HepG2 (cell line): ENCODE results near the gene NF2. TPM values are rescaled to one million over a fixed set of nuclear protein-coding genes. Genes with fewer than 3 reads are reported as not detected.

Source experiments
- ATAC-seq: fragments of 200-7000 bp; cut with Tn5 transposase; 3 replicates; pipeline ENCODE4 v1.9.1; 2020; ENCODE audit warnings: mild to moderate bottlenecking, moderate library complexity
- BruUV-seq: library from RNA; stranded (reverse); fragments of 400-500 nt; replicated peaks from 2 replicates; lab custom pipeline; 2021; lab: Mats Ljungman, UMichigan
- CTCF ChIA-PET: fragments of 300-600 bp; formaldehyde crosslinking; extraction: SDS; loops from one replicate; lab custom pipeline; 2021; ENCODE audit warnings: low total read pairs, inconsistent platforms, low intra/inter-chr PET ratio; lab: Yijun Ruan, JAX
- POLR2A ChIA-PET: fragments of 350-600 bp; sonication (Branson Sonifier 250); formaldehyde crosslinking; loops from one replicate; lab custom pipeline; 2020; ENCODE audit warnings: antibody characterized with exemption, inconsistent platforms; lab: Yijun Ruan, JAX
- DNase-seq: peaks from one replicate; pipeline ENCODE4 v3.0.0-alpha.2; 2015; ENCODE audit warnings: low spot score
- FAIRE-seq: peaks from 3 replicates; lab custom pipeline; 2011; peaks lifted over from hg19 to GRCh38; lab: Jason Lieb, UNC
- H2AFZ ChIP-seq: one replicate; pipeline ENCODE4 v1.6.1; 2011; ENCODE audit warnings: low read length, inconsistent platforms
- H3K27ac ChIP-seq: fragments of 300-600 bp; 3 replicates; pipeline ENCODE4 v1.8.0; 2011; ENCODE audit warnings: mixed run types, mild to moderate bottlenecking, mixed read lengths, low read length, inconsistent platforms; ENCODE audit not compliant: insufficient read depth; ENCODE audit errors: extremely low read length
- H3K27me3 ChIP-seq, 2 experiments: fragments of 200-600 bp in 1 of 2; 2 replicates in 1 of 2; 3 replicates in 1 of 2; pipeline versions ENCODE4 v1.6.0 to v1.8.0; 2011; ENCODE audit warnings: low read length in 2 of 2, mild to moderate bottlenecking in 2 of 2, moderate library complexity in 2 of 2, inconsistent platforms in 1 of 2; ENCODE audit not compliant: insufficient read depth in 2 of 2, control insufficient read depth in 1 of 2
- H3K36me3 ChIP-seq, 2 experiments: fragments of 200-600 bp in 1 of 2; replicated peaks in 1 of 2; 2 replicates in 1 of 2; 3 replicates in 1 of 2; pipeline versions ENCODE4 v1.5.1 to v1.8.0; 2011; ENCODE audit warnings: low read length in 2 of 2, inconsistent platforms in 1 of 2; ENCODE audit not compliant: insufficient read depth in 2 of 2, control insufficient read depth in 1 of 2
- H3K4me1 ChIP-seq: 2 replicates; pipeline ENCODE4 v1.5.1; 2012; ENCODE audit warnings: low read length, inconsistent platforms; ENCODE audit not compliant: insufficient read depth
- H3K4me2 ChIP-seq: 2 replicates; pipeline ENCODE4 v1.6.0; 2011; ENCODE audit warnings: low read depth, low read length, inconsistent platforms
- H3K4me3 ChIP-seq, 3 experiments: fragments of 200-600 bp in 1 of 3; sonication (generic), shearing (Covaris generic) in 1 of 3; replicated peaks in 1 of 3; 2 replicates each; pipeline ENCODE4 v1.5.1; 2011 to 2016; ENCODE audit warnings: low read length in 3 of 3, inconsistent platforms in 2 of 3, low read depth in 2 of 3, mild to moderate bottlenecking in 2 of 3, control low read depth in 1 of 3, mixed read lengths in 1 of 3; ENCODE audit not compliant: insufficient read depth in 1 of 3
- H3K79me2 ChIP-seq: one replicate; pipeline ENCODE4 v1.6.1; 2011; ENCODE audit warnings: low read length, inconsistent platforms; ENCODE audit not compliant: insufficient read depth
- H3K9ac ChIP-seq: 2 replicates; pipeline ENCODE4 v1.6.0; 2011; ENCODE audit warnings: mild to moderate bottlenecking, low read depth, low read length, inconsistent platforms; ENCODE audit not compliant: insufficient read depth
- H3K9me3 ChIP-seq: 2 replicates; pipeline ENCODE4 v1.5.1; 2012; ENCODE audit warnings: mild to moderate bottlenecking, low read length
- H4K20me1 ChIP-seq: 2 replicates; pipeline ENCODE4 v1.6.0; 2011; ENCODE audit warnings: inconsistent platforms, mild to moderate bottlenecking, low read length, moderate library complexity; ENCODE audit not compliant: insufficient read depth
- DNMT1 ChIP-seq: sonication (generic); formaldehyde crosslinking; IDR thresholded peaks from 2 replicates; pipeline ENCODE4 v1.5.1; 2020; ENCODE audit warnings: mild to moderate bottlenecking, missing genetic modification reagents
- HIC2 ChIP-seq: sonication (generic); formaldehyde crosslinking; IDR thresholded peaks from 2 replicates; pipeline ENCODE4 v1.9.0; 2022; ENCODE audit warnings: low read depth, missing genetic modification reagents
- RFXAP ChIP-seq: sonication (generic); formaldehyde crosslinking; IDR thresholded peaks from 2 replicates; pipeline ENCODE4 v1.4.0; 2020; ENCODE audit warnings: missing genetic modification reagents, borderline replicate concordance
- RXRA ChIP-seq: sonication (generic); formaldehyde crosslinking; IDR thresholded peaks from 2 replicates; pipeline ENCODE4 v1.5.1; 2020; ENCODE audit warnings: missing genetic modification reagents
- RXRB ChIP-seq: IDR thresholded peaks from 2 replicates; pipeline ENCODE4 v1.6.1; 2016; ENCODE audit warnings: borderline replicate concordance, missing genetic modification reagents, missing compliant biosample characterization
- SAP130 ChIP-seq: IDR thresholded peaks from 2 replicates; pipeline ENCODE4 v1.6.1; 2016; ENCODE audit warnings: low read depth
- SOX5 ChIP-seq: IDR thresholded peaks from 2 replicates; pipeline ENCODE4 v1.6.1; 2016; ENCODE audit warnings: borderline replicate concordance
- ZNF263 ChIP-seq: sonication (generic); formaldehyde crosslinking; IDR thresholded peaks from 2 replicates; pipeline ENCODE4 v1.4.0; 2020; ENCODE audit warnings: missing genetic modification reagents
- ZNF3 ChIP-seq: IDR thresholded peaks from 2 replicates; pipeline ENCODE4 v1.7.0; 2017; ENCODE audit warnings: inconsistent platforms
- ZNF460 ChIP-seq: sonication (generic); formaldehyde crosslinking; IDR thresholded peaks from 2 replicates; pipeline ENCODE4 v1.5.1; 2020; ENCODE audit warnings: missing genetic modification reagents, mild to moderate bottlenecking, borderline replicate concordance
- ZNF644 ChIP-seq: IDR thresholded peaks from 2 replicates; pipeline ENCODE4 v1.6.1; 2016; ENCODE audit warnings: low read depth
- ZNF781 ChIP-seq: sonication (generic); formaldehyde crosslinking; IDR thresholded peaks from 2 replicates; pipeline ENCODE4 v1.5.1; 2020; ENCODE audit warnings: borderline replicate concordance, mild to moderate bottlenecking, missing genetic modification reagents; ENCODE audit errors: not compliant biosample characterization
- WGBS: methylation state at CpG from one replicate; pipeline ENCODE4 v1.1.6; 2017; ENCODE audit warnings: low lambda C conversion rate; 5-methylcytosine and 5-hydroxymethylcytosine counted together
- in situ Hi-C: cut with HindIII; loops from 2 replicates; pipeline ENCODE4 v1.10.0; 2017; ENCODE audit warnings: low pct_unique_long_range_greater_than_20kb; ENCODE audit not compliant: extremely low pct_ligation_motif_present
- intact Hi-C: fragments of 100-400 bp; cut with micrococcal nuclease; formaldehyde crosslinking; loops from one replicate; pipeline ENCODE4 v1.10.0; 2022; ENCODE audit not compliant: unreplicated experiment
- polyA plus RNA-seq, 8 experiments: library from polyadenylated mRNA; depleted of rRNA in 3 of 8; stranded (reverse) in 7 of 8; unstranded in 1 of 8; fragments of >200 nt; fragmentation: Illumina TruSeq in 4 of 8; extraction: Trizol in 4 of 8; gene quantifications; 2 replicates each; pipeline versions ENCODE4 v1.2.1 to v1.2.3, GENCODE V29; 2011 to 2016; ENCODE audit warnings: low read depth in 4 of 8, missing spikeins in 1 of 8, mixed read lengths in 1 of 8; ENCODE audit not compliant: insufficient read depth in 1 of 8
- total RNA-seq, 5 experiments: library from RNA; depleted of rRNA; stranded (reverse); fragments of >200 nt; fragmentation: Illumina TruSeq; extraction: Trizol; gene quantifications; 2 replicates each; pipeline ENCODE4 v1.2.3, GENCODE V29; 2016; ENCODE audit warnings: low read depth in 1 of 5
- TF ChIP-seq, protein P1 (sequence below): sonication (generic); formaldehyde crosslinking; IDR thresholded peaks from 2 replicates; pipeline ENCODE4 v1.4.0; 2020; ENCODE audit warnings: mild to moderate bottlenecking, missing genetic modification reagents
- TF ChIP-seq, protein P2 (sequence below): sonication (generic); formaldehyde crosslinking; IDR thresholded peaks from 2 replicates; pipeline ENCODE4 v1.5.1; 2020; ENCODE audit warnings: mild to moderate bottlenecking, missing genetic modification reagents, moderate library complexity
- TF ChIP-seq, protein P3 (sequence below): sonication (generic); formaldehyde crosslinking; IDR thresholded peaks from 2 replicates; pipeline ENCODE4 v1.8.0; 2022; ENCODE audit warnings: mild to moderate bottlenecking, missing genetic modification reagents

The NF2 gene
- total and polyA plus RNA-seq, 2 of the 13 experiments (the other 11 are each of a cell fraction or from before 2014, with no cell fraction given) = 9.3 to 33.3 TPM

DNA sequence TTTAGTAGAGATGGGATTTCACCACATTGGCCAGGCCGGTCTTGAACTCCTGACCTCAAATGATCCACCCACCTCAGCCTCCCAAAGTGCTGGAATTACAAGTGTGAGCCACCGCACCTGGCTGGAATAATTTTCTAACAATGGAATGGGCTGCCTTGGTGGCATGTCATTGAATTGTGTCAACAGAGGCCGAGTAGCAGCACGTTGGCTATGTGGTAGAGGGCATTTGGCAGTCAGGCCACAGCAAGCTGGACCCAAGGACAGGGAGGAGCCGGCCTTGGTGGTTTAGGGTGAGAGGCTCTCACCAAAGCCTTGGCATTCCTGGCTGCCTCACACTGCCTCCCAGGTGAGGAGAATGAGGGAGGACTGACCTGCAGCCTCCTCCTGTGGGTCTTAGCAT is 18.5 kb upstream of the NF2 start:
- Histone ChIP-seq H3K4me1 (peaks cover 65% of the 10 kb centered on the region), H4K20me1 (no peaks in the 10 kb centered on the region), H3K4me3 (no peak overlapping the region), H3K79me2 (no peaks in the 10 kb centered on the region), H3K36me3 (no peaks in the 10 kb centered on the region), H3K9me3 (no peaks in the 10 kb centered on the region), H2AFZ (no peak overlapping the region), H3K27ac (no peak overlapping the region), H3K9ac (no peak overlapping the region), H3K27me3 (no peaks in the 10 kb centered on the region; a peak in 1 of 5 replicates), H3K4me2 (no peak overlapping the region)
- no TSS peak for BruUV-seq
- 4% methylated on average over 5 of the region's 5 CpGs for WGBS
- intact Hi-C loops = no loop called here
- FAIRE-seq = no peak
- no peak for ATAC-seq
- in situ Hi-C loops = no loop called here
- ChIA-PET CTCF (no interaction called here), POLR2A (interaction anchor here (1.4 to 4.1 kb wide), 4 partner anchors 9 to 15 kb away, joined by 5 to 24 read pairs (median 6); no protein-coding TSS in a partner anchor)
- DNase-seq = peak; percentile 52
- no peak for TF ChIP-seq ZNF3 (CRISPR knock-in tag)
- no peak for TF ChIP-seq ZNF781 (CRISPR knock-in tag)
- peak; percentile 13; the same call in 1 of the 2 replicates for TF ChIP-seq RXRA (CRISPR knock-in tag)
- TF ChIP-seq SOX5 = peak; percentile 14; the same call in 1 of the 2 replicates
- 0 out of 2 replicates have a peak, but pooled peaks have one; percentile 35 for TF ChIP-seq SAP130 (CRISPR knock-in tag)
- 0 out of 2 replicates have a peak, but pooled peaks have one; percentile 14 for TF ChIP-seq RXRB (CRISPR knock-in tag)
- peak; percentile 42; the same call in 1 of the 2 replicates for TF ChIP-seq ZNF644
- peak; percentile 81 for TF ChIP-seq ZNF460 (CRISPR knock-in tag)
- TF ChIP-seq HIC2 (CRISPR knock-in tag) = peak; percentile 68; the same call in 1 of the 2 replicates
- TF ChIP-seq, protein P1, sequence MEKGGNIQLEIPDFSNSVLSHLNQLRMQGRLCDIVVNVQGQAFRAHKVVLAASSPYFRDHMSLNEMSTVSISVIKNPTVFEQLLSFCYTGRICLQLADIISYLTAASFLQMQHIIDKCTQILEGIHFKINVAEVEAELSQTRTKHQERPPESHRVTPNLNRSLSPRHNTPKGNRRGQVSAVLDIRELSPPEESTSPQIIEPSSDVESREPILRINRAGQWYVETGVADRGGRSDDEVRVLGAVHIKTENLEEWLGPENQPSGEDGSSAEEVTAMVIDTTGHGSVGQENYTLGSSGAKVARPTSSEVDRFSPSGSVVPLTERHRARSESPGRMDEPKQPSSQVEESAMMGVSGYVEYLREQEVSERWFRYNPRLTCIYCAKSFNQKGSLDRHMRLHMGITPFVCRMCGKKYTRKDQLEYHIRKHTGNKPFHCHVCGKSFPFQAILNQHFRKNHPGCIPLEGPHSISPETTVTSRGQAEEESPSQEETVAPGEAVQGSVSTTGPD (CRISPR knock-in tag) = peak; percentile 88
- peak; percentile 73 for TF ChIP-seq ZNF263 (CRISPR knock-in tag)
- no peak for TF ChIP-seq DNMT1 (CRISPR knock-in tag)
- TF ChIP-seq, protein P2, sequence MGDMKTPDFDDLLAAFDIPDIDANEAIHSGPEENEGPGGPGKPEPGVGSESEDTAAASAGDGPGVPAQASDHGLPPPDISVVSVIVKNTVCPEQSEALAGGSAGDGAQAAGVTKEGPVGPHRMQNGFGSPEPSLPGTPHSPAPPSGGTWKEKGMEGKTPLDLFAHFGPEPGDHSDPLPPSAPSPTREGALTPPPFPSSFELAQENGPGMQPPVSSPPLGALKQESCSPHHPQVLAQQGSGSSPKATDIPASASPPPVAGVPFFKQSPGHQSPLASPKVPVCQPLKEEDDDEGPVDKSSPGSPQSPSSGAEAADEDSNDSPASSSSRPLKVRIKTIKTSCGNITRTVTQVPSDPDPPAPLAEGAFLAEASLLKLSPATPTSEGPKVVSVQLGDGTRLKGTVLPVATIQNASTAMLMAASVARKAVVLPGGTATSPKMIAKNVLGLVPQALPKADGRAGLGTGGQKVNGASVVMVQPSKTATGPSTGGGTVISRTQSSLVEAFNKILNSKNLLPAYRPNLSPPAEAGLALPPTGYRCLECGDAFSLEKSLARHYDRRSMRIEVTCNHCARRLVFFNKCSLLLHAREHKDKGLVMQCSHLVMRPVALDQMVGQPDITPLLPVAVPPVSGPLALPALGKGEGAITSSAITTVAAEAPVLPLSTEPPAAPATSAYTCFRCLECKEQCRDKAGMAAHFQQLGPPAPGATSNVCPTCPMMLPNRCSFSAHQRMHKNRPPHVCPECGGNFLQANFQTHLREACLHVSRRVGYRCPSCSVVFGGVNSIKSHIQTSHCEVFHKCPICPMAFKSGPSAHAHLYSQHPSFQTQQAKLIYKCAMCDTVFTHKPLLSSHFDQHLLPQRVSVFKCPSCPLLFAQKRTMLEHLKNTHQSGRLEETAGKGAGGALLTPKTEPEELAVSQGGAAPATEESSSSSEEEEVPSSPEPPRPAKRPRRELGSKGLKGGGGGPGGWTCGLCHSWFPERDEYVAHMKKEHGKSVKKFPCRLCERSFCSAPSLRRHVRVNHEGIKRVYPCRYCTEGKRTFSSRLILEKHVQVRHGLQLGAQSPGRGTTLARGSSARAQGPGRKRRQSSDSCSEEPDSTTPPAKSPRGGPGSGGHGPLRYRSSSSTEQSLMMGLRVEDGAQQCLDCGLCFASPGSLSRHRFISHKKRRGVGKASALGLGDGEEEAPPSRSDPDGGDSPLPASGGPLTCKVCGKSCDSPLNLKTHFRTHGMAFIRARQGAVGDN = peak; percentile 40; the same call in 1 of the 2 replicates
- no peak for TF ChIP-seq RFXAP (CRISPR knock-in tag)
- TF ChIP-seq, protein P3, sequence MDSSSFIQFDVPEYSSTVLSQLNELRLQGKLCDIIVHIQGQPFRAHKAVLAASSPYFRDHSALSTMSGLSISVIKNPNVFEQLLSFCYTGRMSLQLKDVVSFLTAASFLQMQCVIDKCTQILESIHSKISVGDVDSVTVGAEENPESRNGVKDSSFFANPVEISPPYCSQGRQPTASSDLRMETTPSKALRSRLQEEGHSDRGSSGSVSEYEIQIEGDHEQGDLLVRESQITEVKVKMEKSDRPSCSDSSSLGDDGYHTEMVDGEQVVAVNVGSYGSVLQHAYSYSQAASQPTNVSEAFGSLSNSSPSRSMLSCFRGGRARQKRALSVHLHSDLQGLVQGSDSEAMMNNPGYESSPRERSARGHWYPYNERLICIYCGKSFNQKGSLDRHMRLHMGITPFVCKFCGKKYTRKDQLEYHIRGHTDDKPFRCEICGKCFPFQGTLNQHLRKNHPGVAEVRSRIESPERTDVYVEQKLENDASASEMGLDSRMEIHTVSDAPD (CRISPR knock-in tag) = peak; percentile 49; the same call in 1 of the 2 replicates
